HK-2 (cell line): ENCODE measurements around the gene GART.

ENCODE experiments used
- DNase-seq: peaks from one replicate; pipeline ENCODE4 v3.0.0-alpha.2; 2018; ENCODE audit not compliant: unreplicated experiment

Gene GART

DNA sequence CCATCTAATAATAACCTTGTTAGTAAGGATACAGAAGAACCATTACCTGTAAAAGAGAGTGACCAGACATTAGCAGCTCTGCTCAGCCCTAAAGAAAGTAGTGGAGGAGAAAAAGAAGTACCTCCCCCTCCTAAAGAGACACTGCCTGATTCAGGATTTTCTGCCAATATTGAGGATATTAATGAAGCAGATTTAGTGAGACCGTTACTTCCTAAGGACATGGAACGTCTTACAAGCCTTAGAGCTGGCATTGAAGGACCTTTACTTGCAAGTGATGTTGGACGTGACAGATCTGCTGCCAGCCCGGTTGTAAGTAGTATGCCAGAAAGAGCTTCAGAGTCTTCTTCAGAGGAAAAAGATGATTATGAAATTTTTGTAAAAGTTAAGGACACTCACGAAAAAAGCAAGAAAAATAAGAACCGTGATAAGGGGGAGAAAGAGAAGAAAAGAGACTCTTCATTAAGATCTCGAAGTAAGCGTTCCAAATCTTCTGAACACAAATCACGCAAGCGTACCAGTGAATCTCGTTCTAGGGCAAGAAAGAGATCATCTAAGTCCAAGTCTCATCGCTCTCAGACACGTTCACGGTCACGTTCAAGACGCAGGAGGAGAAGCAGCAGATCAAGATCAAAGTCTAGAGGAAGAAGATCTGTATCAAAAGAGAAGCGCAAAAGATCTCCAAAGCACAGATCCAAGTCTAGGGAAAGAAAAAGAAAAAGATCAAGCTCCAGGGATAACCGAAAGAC, 12.5 kb upstream of the GART start:
- no peak for DNase-seq

DNA sequence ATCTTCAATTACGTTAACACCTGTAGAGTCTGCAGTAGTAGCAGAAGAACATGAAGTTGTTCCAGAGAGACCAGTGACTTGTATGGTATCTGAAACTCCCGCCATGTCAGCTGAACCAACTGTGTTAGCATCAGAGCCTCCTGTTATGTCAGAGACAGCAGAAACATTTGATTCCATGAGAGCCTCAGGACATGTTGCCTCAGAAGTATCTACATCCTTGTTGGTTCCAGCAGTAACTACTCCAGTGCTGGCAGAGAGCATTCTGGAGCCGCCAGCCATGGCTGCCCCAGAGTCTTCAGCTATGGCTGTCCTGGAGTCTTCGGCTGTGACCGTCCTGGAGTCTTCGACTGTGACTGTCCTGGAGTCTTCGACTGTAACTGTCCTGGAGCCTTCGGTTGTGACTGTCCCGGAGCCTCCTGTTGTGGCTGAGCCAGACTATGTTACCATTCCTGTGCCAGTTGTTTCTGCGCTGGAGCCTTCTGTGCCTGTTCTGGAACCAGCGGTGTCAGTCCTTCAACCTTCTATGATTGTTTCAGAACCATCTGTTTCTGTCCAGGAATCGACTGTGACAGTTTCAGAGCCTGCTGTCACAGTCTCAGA, 11.2 kb upstream of the GART start:
- DNase-seq: no peak

DNA sequence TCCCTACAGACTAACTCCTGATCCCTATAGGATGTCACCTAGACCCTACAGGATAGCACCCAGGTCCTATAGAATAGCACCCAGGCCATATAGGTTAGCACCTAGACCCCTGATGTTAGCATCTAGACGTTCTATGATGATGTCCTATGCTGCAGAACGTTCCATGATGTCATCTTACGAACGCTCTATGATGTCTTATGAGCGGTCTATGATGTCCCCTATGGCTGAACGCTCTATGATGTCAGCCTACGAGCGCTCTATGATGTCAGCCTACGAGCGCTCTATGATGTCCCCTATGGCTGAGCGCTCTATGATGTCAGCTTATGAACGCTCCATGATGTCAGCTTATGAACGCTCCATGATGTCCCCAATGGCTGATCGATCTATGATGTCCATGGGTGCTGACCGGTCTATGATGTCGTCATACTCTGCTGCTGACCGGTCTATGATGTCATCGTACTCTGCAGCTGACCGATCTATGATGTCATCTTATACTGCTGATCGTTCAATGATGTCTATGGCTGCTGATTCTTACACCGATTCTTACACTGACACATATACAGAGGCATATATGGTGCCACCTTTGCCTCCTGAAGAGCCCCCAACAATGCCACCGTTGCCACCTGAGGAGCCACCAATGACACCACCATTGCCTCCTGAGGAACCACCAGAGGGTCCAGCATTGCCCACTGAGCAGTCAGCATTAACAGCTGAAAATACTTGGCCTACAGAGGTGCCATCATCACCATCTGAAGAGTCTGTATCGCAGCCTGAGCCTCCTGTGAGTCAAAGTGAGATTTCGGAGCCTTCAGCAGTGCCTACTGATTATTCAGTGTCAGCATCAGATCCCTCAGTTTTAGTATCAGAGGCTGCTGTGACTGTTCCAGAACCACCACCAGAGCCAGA, 10.4 kb upstream of the GART start:
- no peak for DNase-seq

DNA sequence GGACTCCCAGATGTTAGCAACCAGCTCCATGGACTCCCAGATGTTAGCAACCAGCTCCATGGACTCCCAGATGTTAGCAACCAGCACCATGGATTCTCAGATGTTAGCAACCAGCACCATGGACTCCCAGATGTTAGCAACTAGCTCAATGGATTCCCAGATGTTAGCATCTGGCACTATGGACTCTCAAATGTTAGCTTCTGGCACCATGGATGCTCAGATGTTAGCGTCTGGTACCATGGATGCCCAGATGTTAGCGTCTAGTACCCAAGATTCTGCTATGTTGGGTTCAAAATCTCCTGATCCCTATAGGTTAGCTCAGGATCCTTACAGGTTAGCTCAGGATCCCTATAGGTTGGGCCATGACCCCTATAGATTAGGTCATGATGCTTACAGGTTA, 9.7 kb upstream of the GART start:
- no peak for DNase-seq

DNA sequence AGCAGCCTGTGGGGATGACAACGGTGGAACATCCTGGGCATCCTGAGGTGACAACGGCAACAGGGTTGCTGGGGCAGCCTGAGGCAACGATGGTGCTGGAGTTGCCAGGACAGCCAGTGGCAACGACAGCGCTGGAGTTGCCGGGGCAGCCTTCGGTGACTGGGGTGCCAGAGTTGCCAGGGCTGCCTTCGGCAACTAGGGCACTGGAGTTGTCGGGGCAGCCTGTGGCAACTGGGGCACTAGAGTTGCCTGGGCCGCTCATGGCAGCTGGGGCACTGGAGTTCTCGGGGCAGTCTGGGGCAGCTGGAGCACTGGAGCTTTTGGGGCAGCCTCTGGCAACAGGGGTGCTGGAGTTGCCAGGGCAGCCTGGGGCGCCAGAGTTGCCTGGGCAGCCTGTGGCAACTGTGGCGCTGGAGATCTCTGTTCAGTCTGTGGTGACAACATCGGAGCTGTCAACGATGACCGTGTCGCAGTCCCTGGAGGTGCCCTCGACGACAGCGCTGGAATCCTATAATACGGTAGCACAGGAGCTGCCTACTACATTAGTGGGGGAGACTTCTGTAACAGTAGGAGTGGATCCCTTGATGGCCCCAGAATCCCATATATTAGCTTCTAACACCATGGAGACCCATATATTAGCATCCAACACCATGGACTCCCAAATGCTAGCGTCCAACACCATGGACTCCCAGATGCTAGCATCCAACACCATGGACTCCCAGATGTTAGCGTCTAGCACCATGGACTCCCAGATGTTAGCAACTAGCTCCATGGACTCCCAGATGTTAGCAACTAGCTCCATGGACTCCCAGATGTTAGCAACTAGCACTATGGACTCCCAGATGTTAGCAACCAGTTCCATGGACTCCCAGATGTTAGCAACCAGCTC, 9.1 kb upstream of the GART start:
- DNase-seq: no peak

DNA sequence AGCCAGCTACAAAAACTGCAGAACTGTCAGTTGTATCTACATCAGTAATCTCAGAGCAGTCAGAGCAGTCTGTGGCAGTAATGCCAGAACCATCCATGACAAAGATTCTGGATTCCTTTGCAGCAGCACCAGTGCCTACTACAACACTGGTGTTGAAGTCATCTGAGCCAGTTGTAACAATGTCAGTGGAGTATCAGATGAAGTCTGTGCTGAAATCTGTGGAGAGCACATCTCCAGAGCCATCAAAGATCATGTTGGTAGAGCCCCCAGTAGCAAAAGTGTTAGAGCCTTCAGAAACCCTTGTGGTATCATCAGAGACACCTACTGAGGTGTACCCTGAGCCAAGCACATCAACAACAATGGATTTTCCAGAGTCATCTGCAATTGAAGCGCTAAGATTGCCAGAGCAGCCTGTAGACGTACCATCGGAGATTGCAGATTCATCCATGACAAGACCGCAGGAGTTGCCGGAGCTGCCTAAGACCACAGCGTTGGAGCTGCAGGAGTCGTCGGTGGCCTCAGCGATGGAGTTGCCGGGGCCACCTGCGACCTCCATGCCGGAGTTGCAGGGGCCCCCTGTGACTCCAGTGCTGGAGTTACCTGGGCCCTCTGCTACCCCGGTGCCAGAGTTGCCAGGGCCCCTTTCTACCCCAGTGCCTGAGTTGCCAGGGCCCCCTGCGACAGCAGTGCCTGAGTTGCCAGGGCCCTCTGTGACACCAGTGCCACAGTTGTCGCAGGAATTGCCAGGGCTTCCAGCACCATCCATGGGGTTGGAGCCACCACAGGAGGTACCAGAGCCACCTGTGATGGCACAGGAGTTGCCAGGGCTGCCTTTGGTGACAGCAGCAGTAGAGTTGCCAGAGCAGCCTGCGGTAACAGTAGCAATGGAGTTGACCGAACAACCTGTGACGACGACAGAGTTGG, 8.2 kb upstream of the GART start:
- DNase-seq: no peak

DNA sequence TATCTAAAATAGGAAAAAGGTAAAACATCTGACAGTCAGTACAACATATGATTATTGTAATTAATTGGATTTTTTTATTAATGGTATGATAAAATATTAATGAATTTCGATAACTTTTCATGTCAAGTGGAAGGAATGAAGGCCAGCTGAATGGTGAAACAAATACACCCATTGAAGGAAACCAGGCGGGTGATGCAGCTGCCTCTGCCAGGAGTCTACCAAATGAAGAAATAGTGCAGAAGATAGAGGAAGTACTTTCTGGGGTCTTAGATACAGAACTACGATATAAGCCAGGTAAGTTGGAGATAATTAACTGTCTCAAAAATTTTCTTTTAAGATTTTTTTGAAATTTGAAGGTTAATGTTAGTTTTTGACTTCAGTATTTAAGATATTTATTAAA, 4.2 kb upstream of the GART start:
- no peak for DNase-seq

DNA sequence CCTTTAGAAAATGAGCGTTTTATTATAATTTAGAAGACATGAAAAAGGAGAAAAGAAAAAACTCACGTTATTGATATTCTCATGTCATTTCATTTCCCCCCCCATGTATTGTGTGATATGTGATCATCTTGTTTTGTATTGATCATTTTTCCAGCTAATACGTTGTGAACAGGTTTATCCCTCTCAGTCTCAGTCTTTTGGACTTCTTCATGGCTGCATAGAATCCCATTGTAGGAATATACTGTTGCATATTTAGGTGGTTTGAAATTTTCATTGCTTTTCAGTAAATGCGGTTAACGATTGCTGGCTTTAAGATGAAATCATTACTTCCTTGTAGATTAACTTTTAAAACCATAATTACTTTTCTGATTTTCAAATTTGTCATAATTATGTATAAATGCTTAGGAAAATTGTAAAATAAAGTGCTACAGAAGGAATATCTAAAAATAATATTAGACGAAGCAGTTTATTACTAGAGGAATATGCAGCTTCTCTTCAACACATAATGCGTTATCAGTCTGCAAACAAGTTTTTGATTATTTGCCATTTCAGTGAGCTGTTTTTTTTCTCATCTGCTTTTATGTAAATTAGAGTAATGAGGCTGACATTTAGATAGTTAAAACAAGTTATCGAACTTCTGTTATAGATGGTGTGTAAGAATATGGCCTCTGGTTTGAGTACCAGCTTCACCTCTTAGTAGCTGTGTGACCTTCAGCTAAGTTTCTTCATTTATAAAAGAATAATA, 2.7 kb upstream of the GART start:
- no peak for DNase-seq

DNA sequence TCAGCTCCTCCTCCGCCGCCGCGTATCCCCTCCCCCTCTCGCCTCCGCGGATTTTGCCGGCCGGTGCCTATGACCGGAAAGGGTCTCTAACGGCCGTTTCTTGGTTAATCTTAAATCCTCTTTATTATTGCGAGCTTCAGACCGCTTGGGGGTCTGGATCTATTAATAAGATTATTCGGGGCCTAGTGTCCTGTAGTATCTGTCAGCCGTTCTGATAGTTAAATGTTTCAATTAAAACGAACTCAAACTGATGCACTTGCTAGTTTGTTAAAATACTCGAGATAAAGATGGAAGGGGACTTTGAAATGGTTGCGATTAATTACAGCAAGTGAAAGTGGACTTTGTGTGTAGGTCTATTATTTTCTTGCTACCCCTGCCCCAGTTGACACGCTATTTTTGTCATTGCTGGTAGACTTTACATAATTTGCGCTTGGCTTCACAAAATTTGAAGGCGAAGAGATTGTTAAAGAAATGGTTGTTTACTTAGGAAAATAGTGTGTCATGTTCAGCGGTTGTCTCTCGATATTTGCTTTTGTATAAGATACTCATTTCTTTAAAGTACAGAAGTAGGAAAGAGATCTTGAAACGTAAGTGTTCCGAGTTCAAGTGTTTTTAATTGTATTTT, 1.7 kb upstream of the GART start:
- no peak for DNase-seq

DNA sequence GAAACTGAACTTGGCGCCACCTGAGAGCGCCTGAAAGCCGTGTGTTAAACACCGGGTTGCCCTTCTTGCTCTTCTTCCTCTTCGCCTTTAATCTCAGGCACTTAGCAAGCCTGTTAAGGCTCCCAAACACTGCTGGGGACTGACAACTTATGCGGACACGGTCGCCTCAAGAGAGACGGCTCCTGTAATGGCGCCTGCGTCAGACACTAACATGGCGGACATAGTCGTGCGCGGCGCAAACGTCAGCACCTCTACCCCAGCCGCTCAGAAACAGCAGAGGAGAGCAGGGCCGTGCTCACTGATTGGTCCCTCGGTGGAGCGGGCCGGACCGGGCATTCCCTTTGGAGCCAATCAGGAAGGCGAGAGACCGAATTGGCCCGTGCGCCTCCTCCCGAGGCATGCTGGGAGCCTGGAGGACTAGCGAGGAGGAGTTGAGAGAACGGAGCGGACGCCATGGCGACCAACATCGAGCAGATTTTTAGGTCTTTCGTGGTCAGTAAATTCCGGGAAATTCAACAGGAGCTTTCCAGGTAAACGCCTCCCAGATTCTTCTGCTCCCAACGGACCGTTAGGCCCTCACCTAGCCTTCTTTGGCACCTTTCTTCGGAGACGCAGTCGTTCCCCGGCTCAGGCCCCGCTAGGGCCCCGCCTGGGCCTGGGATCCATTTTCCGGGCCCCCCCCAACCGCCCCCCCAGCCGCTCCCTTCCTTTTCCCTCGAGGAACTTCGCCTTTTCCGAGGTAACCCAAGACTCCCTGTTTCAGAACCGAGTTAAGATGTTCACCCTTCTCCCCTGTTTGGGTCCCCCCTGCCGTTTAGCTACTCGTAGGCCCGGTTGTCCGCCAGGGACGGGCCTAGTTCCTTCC, 955 bp upstream of the GART start, which contains the start of gene SON:
Gene SON (plus strand): TSS at position 399 of the 865 bp plus-strand sequence. CDS start 55 bp downstream, at position 454.
- peak; percentile 96 for DNase-seq

DNA sequence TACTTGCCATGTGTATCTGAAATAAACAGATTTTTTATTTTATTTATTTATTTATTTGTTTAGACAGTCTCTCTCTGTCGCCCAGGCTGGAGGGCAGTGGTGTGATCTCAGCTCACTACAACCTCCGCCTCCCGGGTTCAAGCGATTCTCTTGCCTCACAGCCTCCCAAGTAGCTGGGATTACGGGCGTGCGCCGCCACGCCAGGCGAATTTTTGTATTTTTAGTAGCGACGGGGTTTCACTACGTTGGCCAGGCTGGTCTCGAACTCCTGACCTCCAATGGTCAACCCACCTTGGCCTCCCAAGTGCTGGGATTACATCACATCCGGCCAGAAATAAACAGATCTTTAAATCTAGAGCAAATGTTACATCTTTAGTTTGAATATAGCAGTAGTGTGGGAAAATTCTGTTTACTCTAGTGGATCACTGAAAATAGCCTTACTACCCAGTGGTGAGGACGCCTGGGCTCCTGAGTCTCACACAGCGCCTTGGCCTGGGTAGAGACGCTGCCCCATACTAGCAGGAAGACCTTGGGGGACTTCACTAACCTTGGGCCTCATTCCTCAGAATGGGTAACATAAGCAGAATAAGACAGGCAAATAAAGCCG, 709 bp downstream of the GART start:
- peak; percentile 7 for DNase-seq

DNA sequence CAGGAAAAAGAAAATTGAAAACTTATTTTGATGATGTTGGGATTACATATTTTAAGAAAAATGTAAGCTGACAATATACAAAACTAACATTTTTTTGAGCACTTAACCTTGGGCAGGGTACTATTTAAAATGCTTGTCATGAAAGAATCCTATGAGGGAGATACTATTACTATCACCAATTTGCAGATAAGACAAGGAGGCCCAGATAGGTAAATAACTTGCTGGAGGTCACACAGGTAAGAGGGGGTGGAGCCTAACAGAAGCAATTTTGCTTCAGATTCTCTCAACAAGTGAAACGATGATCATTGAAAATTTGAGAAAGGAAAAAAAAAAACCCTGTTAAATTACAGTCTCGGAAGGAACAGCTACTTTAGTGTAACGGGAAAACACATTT, 1.2 kb downstream of the GART start:
- DNase-seq: no peak

DNA sequence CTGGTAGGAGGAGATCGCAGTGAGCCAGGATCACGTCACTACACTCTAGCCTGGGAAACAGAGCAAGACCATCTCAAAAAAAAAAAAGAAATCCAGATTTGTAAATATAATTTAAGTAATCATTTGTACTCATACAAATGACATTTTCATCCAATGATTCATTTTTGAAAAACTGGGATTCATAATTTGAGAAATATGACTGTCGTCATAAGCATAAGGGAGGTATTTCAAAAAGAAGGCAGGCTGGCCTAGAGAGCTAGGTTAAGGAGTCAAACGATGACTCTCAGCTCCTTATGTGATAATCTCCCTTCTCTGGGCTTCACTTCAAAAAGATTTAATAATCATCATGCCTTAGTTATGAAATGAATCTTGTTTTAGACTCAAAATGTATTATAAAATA, 2.3 kb downstream of the GART start:
- DNase-seq: no peak

DNA sequence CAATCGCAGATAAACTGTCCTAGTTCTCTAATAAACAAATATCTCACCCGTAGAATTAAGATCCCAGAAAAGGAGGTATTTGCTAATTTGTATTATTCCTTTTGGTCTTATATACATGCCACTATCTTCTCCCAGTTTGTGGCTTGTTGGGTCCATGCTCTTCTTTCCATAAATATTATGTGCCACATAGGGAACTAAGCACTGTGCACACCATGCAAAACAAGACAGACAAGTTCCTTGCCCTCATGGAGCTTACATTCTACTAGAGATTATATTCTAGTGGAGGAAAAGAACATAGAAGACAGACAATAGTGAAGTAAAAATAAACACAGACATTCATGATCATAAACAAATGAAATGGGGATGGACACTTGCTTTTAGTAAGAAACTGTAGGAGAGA, 4.7 kb downstream of the GART start:
- DNase-seq: no peak

DNA sequence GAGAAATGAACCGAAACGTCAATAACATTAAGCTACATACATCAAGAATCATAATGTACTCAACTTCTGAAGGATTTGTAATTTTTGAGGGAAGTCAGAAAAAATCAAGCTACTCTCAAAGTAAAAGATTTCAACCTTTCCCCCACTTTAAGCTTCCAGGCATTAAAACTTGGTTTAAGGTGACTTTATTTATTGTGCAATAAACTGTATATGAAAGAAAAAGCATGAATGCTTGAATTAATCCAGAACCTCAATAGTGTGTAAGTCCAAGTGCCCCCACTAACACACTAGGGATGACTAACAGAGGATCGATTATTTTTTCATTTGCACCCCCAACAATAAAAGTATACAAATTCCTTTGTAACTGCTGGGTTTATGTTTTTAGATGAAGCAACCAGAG, 10.9 kb downstream of the GART start:
- no peak for DNase-seq

DNA sequence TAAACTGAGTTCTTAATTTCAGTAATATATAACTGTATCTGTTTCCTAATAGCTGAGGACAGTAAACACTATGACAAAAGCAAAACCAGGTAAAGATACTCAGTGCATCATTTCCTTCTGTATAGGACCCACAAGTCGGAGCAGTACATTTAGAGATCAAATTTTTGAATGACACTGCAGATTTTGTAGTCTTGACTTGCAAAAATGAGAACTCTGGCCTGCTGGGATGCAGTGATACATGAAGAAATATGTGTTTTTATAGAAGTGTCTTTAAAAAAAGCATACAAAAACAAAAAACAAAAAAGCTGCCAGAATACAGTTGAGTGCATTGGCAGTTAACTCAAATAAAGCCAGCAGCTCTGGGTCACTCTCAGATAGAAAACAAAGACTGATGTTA, 19.0 kb downstream of the GART start:
- DNase-seq: no peak

DNA sequence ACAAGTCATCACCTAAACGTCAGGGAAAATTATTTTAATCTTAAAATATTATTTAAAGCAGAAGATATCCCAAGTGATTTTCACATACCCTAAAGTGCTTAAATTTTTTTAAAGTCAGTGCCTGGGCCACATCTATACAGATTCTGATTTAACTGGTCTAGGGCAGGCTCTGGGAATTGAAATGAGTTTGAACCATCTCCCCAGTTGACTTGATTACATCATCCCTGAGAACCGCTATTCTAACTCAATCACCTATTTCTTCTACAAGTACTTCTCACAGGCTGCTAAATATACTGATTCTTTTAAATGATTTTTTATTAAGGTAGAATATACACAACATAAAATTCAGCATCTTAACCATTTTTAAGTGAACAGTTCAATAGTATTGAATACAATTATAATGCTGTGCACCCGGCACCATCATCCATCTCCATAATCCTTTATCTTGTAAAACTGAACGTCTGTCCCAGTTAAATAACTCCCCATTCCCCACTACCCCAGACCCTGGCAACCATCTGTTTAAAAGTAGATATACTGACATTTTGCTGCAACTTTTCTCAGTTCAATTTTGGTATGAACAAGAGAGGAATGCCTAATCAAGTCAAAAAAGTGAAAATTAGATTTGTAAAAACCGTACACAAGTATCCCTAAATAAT, 19.5 kb downstream of the GART start:
- no peak for DNase-seq
